B cell (primary cell): Measurements from ENCODE around the gene DENND4B. TPM values are rescaled to one million over a fixed set of nuclear protein-coding genes. Genes with fewer than 3 reads are reported as not detected.

Source experiments
- ATAC-seq: fragments of 200-7000 bp; cut with Tn5 transposase; one replicate; pipeline ENCODE4 v1.10.0; 2021; ENCODE audit warnings: low read depth, mild to moderate bottlenecking, moderate number of reproducible peaks, moderate library complexity
- CTCF ChIA-PET: fragments of 350-600 bp; sonication (Branson Sonifier 250); formaldehyde crosslinking; loops from one replicate; lab custom pipeline; 2021; ENCODE audit warnings: antibody characterized with exemption, inconsistent platforms; lab: Charles Lee
- POLR2A ChIA-PET: fragments of 350-600 bp; sonication (Branson Sonifier 250); formaldehyde crosslinking; loops from one replicate; lab custom pipeline; 2021; ENCODE audit warnings: antibody characterized with exemption; lab: Charles Lee
- DNase-seq: peaks from one replicate; pipeline ENCODE4 v3.0.0; 2013
- H2AFZ ChIP-seq: 2 replicates; pipeline ENCODE4 v1.6.1; 2012; ENCODE audit warnings: mild to moderate bottlenecking, low read depth, low read length; ENCODE audit not compliant: insufficient read depth, poor library complexity, severe bottlenecking
- H3K27ac ChIP-seq, 2 donors: 1 replicate in 1 of 2; 2 replicates in 1 of 2; pipeline ENCODE4 v1.5.1; 2012 to 2013; ENCODE audit warnings: low read length in 2 of 2, mild to moderate bottlenecking in 2 of 2, moderate library complexity in 1 of 2
- H3K27me3 ChIP-seq, 4 experiments: fragments of 200-600 bp in 1 of 4; sonication (generic) in 1 of 4; replicated peaks in 1 of 4; 1 replicate in 2 of 4; 2 replicates in 2 of 4; pipeline versions ENCODE4 v1.6.1 to v1.7.0; 2013 to 2016; ENCODE audit warnings: low read length in 3 of 4, mild to moderate bottlenecking in 2 of 4, mixed read lengths in 1 of 4, moderate library complexity in 1 of 4; ENCODE audit not compliant: insufficient read depth in 4 of 4, control insufficient read depth in 3 of 4; ENCODE audit errors: control extremely low read depth in 1 of 4
- H3K36me3 ChIP-seq, 2 experiments: replicated peaks in 1 of 2; 1 replicate in 1 of 2; 2 replicates in 1 of 2; pipeline versions ENCODE4 v1.6.1 to v1.7.1; 2013; ENCODE audit warnings: low read length in 1 of 2; ENCODE audit not compliant: insufficient read depth in 2 of 2, control insufficient read depth in 1 of 2; ENCODE audit errors: control extremely low read depth in 1 of 2, extremely low read depth in 1 of 2
- H3K4me1 ChIP-seq, 2 donors: fragments of 200-600 bp in 1 of 2; sonication (generic) in 1 of 2; 1 replicate in 1 of 2; 2 replicates in 1 of 2; pipeline versions ENCODE4 v1.5.1 to v1.6.1; 2013 to 2017; ENCODE audit warnings: low read length in 2 of 2; ENCODE audit not compliant: control insufficient read depth in 2 of 2, insufficient read depth in 2 of 2
- H3K4me2 ChIP-seq: replicated peaks from 2 replicates; pipeline ENCODE3; 2012; ENCODE audit warnings: mild to moderate bottlenecking, low read depth, low read length; ENCODE audit not compliant: poor library complexity, severe bottlenecking
- H3K4me3 ChIP-seq, 5 experiments: fragments of 200-600 bp in 1 of 5; sonication (generic) in 1 of 5; 1 replicate in 3 of 5; 2 replicates in 2 of 5; pipeline versions ENCODE4 v1.5.1 to v1.7.0; 2011 to 2016; ENCODE audit warnings: low read length in 4 of 5, mild to moderate bottlenecking in 4 of 5, low read depth in 2 of 5, control low read depth in 1 of 5, moderate library complexity in 1 of 5; ENCODE audit not compliant: insufficient read depth in 1 of 5; ENCODE audit errors: control extremely low read depth in 1 of 5, extremely low read depth in 1 of 5
- H3K79me2 ChIP-seq: fragments of 200-600 bp; sonication (generic); one replicate; pipeline ENCODE4 v1.6.0; 2016; ENCODE audit warnings: low read length; ENCODE audit not compliant: control insufficient read depth, insufficient read depth
- H3K9ac ChIP-seq: fragments of 200-600 bp; sonication (generic); 2 replicates; pipeline ENCODE4 v1.6.1; 2017; ENCODE audit warnings: mild to moderate bottlenecking, low read length, moderate library complexity
- H3K9me3 ChIP-seq, 3 donors: one replicate each; pipeline versions ENCODE4 v1.6.1 to v1.7.1; 2013; ENCODE audit warnings: low read length in 2 of 3; ENCODE audit not compliant: control insufficient read depth in 2 of 3, insufficient read depth in 1 of 3; ENCODE audit errors: control extremely low read depth in 1 of 3
- H4K20me1 ChIP-seq: 2 replicates; pipeline ENCODE4 v1.6.0; 2012; ENCODE audit warnings: mild to moderate bottlenecking, low read length; ENCODE audit not compliant: insufficient read depth, control insufficient read depth, poor library complexity, severe bottlenecking
- H3K27ac Mint-ChIP-seq: one replicate; pipeline ENCODE4 v1.8.0; 2021; ENCODE audit warnings: mixed read lengths
- H3K27me3 Mint-ChIP-seq: one replicate; pipeline ENCODE4 v1.8.0; 2021; ENCODE audit warnings: mixed read lengths
- H3K4me1 Mint-ChIP-seq: one replicate; pipeline ENCODE4 v1.8.0; 2021; ENCODE audit warnings: mixed read lengths
- H3K4me3 Mint-ChIP-seq: one replicate; pipeline ENCODE4 v1.8.0; 2021; ENCODE audit warnings: mixed read lengths
- H3K9me3 Mint-ChIP-seq: one replicate; pipeline ENCODE4 v1.8.0; 2022; ENCODE audit warnings: mixed read lengths; ENCODE audit not compliant: insufficient read depth
- CTCF ChIP-seq: fragments of 200-600 bp; IDR thresholded peaks from one replicate; pipeline ENCODE4 v1.8.0; 2022; ENCODE audit warnings: antibody characterized with exemption, mild to moderate bottlenecking
- EZH2 ChIP-seq: IDR thresholded peaks from 2 replicates; pipeline ENCODE4 v1.6.1; 2012; ENCODE audit warnings: borderline replicate concordance, low read depth, mild to moderate bottlenecking, moderate library complexity, low read length; ENCODE audit not compliant: insufficient read depth, poor library complexity, severe bottlenecking
- WGBS: methylation state at CpG from one replicate; pipeline ENCODE4 v1.1.5; 2013; ENCODE audit warnings: missing lambda C conversion rate; ENCODE audit not compliant: insufficient coverage; 5-methylcytosine and 5-hydroxymethylcytosine counted together
- intact Hi-C: fragments of 100-400 bp; cut with micrococcal nuclease; formaldehyde crosslinking; loops from one replicate; pipeline ENCODE4 v1.10.0; 2022
- polyA plus RNA-seq: library from polyadenylated mRNA; depleted of rRNA; stranded (reverse); fragments of >200 nt; gene quantifications from 2 replicates; pipeline ENCODE4 v1.2.3, GENCODE V29; 2012
- total RNA-seq, 2 donors: library from RNA; stranded (reverse); fragments of 120-200 nt in 1 of 2; gene quantifications; 1 replicate in 1 of 2; 2 replicates in 1 of 2; pipeline versions ENCODE4 v1.2.3 to v1.2.4, GENCODE V29; 2013 to 2022

Gene DENND4B
- total and polyA plus RNA-seq, 2 donors (not counting 1 experiment from before 2014, with no cell fraction given): 275 to 389 TPM

GRCh38 chr1:153939476-153939875 is 7.0 kb downstream of the DENND4B start:
- H3K27me3 Mint-ChIP-seq: no peaks in the 10 kb centered on the region
- Histone ChIP-seq H3K27me3 (no peaks in the 10 kb centered on the region), H3K4me2 (no peak overlapping the region), H3K9ac (no peak overlapping the region), H4K20me1 (peaks cover 64% of the 10 kb centered on the region), H3K4me1 (peaks cover 14 to 25% of the 10 kb centered on the region in 2 donors), H3K27ac (no peak overlapping the region), H3K79me2 (peaks cover 70% of the 10 kb centered on the region), H3K36me3 (peaks cover 21 to 91% of the 10 kb centered on the region in 2 experiments), H3K9me3 (no peaks in the 10 kb centered on the region), H3K4me3 (no peak overlapping the region), H2AFZ (no peak overlapping the region)
- no peaks in the 10 kb centered on the region for H3K9me3 Mint-ChIP-seq
- H3K27ac Mint-ChIP-seq: no peak overlapping the region
- CTCF ChIA-PET: interaction anchor here (1.3 kb wide), 1 partner anchor 27 kb away, joined by 3 read pairs; no protein-coding TSS in a partner anchor
- TF ChIP-seq EZH2: no peak
- TF ChIP-seq CTCF: no peak
- POLR2A ChIA-PET: no interaction called here
- ATAC-seq (no peak), DNase-seq (no peak)
- H3K4me1 Mint-ChIP-seq: peaks cover 27% of the 10 kb centered on the region
- H3K4me3 Mint-ChIP-seq: no peak overlapping the region
- WGBS: 96% methylated on average over 12 of the region's 12 CpGs
- intact Hi-C loops: no loop called here

- Histone ChIP-seq H3K27me3 (no peaks in the 10 kb centered on the region), H3K4me1 (peaks cover 9 to 21% of the 10 kb centered on the region in 2 donors), H3K9ac (no peak overlapping the region), H3K36me3 (peaks cover 21 to 95% of the 10 kb centered on the region in 2 experiments), H3K4me3 (no peak overlapping the region), H3K79me2 (peaks cover 65% of the 10 kb centered on the region), H3K4me2 (no peak overlapping the region), H2AFZ (no peak overlapping the region), H4K20me1 (peaks cover 62% of the 10 kb centered on the region), H3K9me3 (no peaks in the 10 kb centered on the region), H3K27ac (no peak overlapping the region)
- Mint-ChIP-seq H3K27ac (peak overlapping the region; percentile 32), H3K4me1 (peaks cover 24% of the 10 kb centered on the region), H3K27me3 (no peaks in the 10 kb centered on the region), H3K9me3 (no peaks in the 10 kb centered on the region), H3K4me3 (no peak overlapping the region)
- ChIA-PET CTCF (interaction anchor here (0.6 kb wide), 1 partner anchor 118 kb away, joined by 4 read pairs; no protein-coding TSS in a partner anchor), POLR2A (no interaction called here)
- ATAC-seq (no peak), DNase-seq (no peak)
- intact Hi-C loops: no loop called here
- no peak for TF ChIP-seq EZH2
- no peak for TF ChIP-seq CTCF
- 90% methylated on average over 1 of the region's 3 CpGs for WGBS
These were observed 7.5 kb downstream of the DENND4B start for GRCh38 chr1:153938996-153939395.
